Esophagus muscularis mucosa (tissue), 4 donors: Measurements from ENCODE around the gene MAN2A1. TPM values are rescaled to one million over a fixed set of nuclear protein-coding genes. Genes with fewer than 3 reads are reported as not detected.

ENCODE experiments used
- DNase-seq: peaks from one replicate; pipeline ENCODE4 v3.0.0-alpha.2; 2017; ENCODE audit errors: extremely low spot score
- H3K27ac ChIP-seq, 4 donors: fragments of 200-600 bp; sonication (generic); replicated peaks in 1 of 4; 1 replicate in 3 of 4; 2 replicates in 1 of 4; pipeline ENCODE4 v1.5.1; 2016 to 2019; ENCODE audit warnings: mild to moderate bottlenecking in 1 of 4
- H3K27me3 ChIP-seq, 4 donors: fragments of 200-600 bp; sonication (generic); one replicate each; pipeline versions ENCODE4 v1.5.1 to v1.6.0; 2016 to 2019
- H3K36me3 ChIP-seq, 4 donors: fragments of 200-600 bp; sonication (generic); one replicate each; pipeline ENCODE4 v1.5.1; 2016 to 2019
- H3K4me1 ChIP-seq, 4 donors: fragments of 200-600 bp; sonication (generic); one replicate each; pipeline ENCODE4 v1.5.1; 2016 to 2019
- H3K4me3 ChIP-seq, 4 donors: fragments of 200-600 bp; sonication (generic); 1 replicate in 2 of 4; 2 replicates in 2 of 4; pipeline ENCODE4 v1.5.1; 2016 to 2019; ENCODE audit warnings: mild to moderate bottlenecking in 4 of 4, moderate library complexity in 1 of 4
- H3K9me3 ChIP-seq, 4 donors: fragments of 200-600 bp; sonication (generic); 1 replicate in 3 of 4; 2 replicates in 1 of 4; pipeline ENCODE4 v1.5.1; 2016 to 2019
- EP300 ChIP-seq: sonication (generic); formaldehyde crosslinking; IDR thresholded peaks from one replicate; pipeline ENCODE4 v1.6.1; 2017; ENCODE audit warnings: antibody characterized with exemption
- POLR2A ChIP-seq: fragments of 450-650 bp; IDR thresholded peaks from one replicate; pipeline ENCODE4 v1.6.1; 2017; ENCODE audit warnings: antibody characterized with exemption, moderate library complexity, mild to moderate bottlenecking, low read depth
- POLR2AphosphoS5 ChIP-seq, 2 donors: sonication (generic); formaldehyde crosslinking; IDR thresholded peaks; one replicate each; pipeline ENCODE4 v1.6.1; 2017; ENCODE audit warnings: antibody characterized with exemption in 2 of 2
- WGBS: methylation state at CpG from one replicate; pipeline ENCODE4 v1.1.5; 2018; 5-methylcytosine and 5-hydroxymethylcytosine counted together
- intact Hi-C: fragments of 100-400 bp; cut with DNase I; formaldehyde crosslinking; loops from one replicate; pipeline ENCODE4 v1.15.1; 2023
- total RNA-seq, 4 donors: library from RNA; depleted of rRNA; stranded (reverse); fragments of >200 nt; gene quantifications; one replicate each; pipeline versions ENCODE4 v1.1.0 to v1.2.1, GENCODE V29; 2016
- TF ChIP-seq, protein P1 (sequence below), 3 experiments: fragments of 200-600 bp in 2 of 3; fragments of 450-650 bp in 1 of 3; sonication (generic) in 2 of 3; IDR thresholded peaks; one replicate each; pipeline ENCODE4 v1.5.1; 2017 to 2019; ENCODE audit warnings: antibody characterized with exemption in 3 of 3, mild to moderate bottlenecking in 2 of 3, moderate library complexity in 1 of 3

Gene MAN2A1
- total RNA-seq, 4 donors from 2014 or later, result 22.3 to 29.5 (median 27.4) TPM

DNA sequence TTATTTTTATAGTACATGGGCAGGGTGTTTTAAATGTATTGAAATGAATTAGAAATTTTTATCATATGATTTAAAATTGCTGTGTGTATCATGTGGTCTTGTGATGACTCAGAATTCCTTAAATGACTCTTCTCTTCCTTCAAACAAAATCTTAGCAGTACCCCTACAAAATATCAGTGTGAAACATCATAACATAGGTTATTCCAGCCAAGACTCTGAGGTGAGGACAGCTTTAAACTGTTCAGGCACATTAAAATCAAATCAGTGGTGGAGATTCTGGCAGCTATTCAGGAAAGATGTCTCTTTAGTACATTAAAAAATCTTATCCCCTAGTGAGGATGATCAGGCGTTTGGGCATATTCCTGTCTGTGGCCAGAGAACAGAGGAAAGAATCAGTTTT, 174.0 kb downstream of the MAN2A1 start:
- H3K27ac ChIP-seq, result no peak overlapping the region
- no peaks in the 10 kb centered on the region for H3K9me3 ChIP-seq
- no peaks in the 10 kb centered on the region for H3K27me3 ChIP-seq
- peaks cover 0 to 46% (median 8%) of the 10 kb centered on the region in 4 donors for H3K36me3 ChIP-seq
- DNase-seq, result no peak
- intact Hi-C loops, result no loop called here
- peaks cover 0 to 12% (median 11%) of the 10 kb centered on the region in 4 donors for H3K4me1 ChIP-seq
- no peak overlapping the region for H3K4me3 ChIP-seq
- 45% methylated on average over 1 of the region's 1 CpG for WGBS
- TF ChIP-seq, protein P1, sequence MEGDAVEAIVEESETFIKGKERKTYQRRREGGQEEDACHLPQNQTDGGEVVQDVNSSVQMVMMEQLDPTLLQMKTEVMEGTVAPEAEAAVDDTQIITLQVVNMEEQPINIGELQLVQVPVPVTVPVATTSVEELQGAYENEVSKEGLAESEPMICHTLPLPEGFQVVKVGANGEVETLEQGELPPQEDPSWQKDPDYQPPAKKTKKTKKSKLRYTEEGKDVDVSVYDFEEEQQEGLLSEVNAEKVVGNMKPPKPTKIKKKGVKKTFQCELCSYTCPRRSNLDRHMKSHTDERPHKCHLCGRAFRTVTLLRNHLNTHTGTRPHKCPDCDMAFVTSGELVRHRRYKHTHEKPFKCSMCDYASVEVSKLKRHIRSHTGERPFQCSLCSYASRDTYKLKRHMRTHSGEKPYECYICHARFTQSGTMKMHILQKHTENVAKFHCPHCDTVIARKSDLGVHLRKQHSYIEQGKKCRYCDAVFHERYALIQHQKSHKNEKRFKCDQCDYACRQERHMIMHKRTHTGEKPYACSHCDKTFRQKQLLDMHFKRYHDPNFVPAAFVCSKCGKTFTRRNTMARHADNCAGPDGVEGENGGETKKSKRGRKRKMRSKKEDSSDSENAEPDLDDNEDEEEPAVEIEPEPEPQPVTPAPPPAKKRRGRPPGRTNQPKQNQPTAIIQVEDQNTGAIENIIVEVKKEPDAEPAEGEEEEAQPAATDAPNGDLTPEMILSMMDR (IDR thresholded peaks at IDR 0.05), result no peak
- TF ChIP-seq POLR2AphosphoS5 (IDR thresholded peaks at IDR 0.05), result no peak
- TF ChIP-seq EP300, result no peak
- TF ChIP-seq POLR2A, result no peak

DNA sequence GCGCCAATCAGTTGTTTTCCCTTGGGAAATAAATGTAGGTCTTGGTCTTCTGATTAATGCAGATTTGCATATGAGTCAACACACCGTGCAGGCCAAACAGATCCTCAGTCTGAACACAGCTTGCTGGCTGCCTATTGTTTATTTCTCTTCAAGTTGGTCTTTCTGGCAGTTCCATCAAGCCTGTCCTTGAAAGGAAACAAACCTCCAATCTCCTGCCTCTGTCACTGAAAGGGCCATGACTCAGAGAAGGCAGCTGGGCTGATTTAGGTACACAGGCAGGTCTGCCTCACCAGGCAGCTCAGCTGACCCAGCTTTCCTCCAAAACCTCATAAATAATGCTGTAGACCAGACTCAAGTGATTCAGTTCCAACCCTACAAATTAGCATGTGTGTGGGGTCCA, 175.9 kb downstream of the MAN2A1 start:
- Histone ChIP-seq H3K27ac (no peak overlapping the region), H3K9me3 (no peaks in the 10 kb centered on the region), H3K4me1 (peaks cover 0 to 12% (median 11%) of the 10 kb centered on the region in 4 donors), H3K36me3 (peaks cover 0 to 38% (median 8%) of the 10 kb centered on the region in 4 donors), H3K4me3 (no peak overlapping the region), H3K27me3 (no peaks in the 10 kb centered on the region)
- intact Hi-C loops, result no loop called here
- DNase-seq, result no peak
- TF ChIP-seq EP300, result no peak
- no peak for TF ChIP-seq POLR2AphosphoS5 (IDR thresholded peaks at IDR 0.05)
- TF ChIP-seq, protein P1 (IDR thresholded peaks at IDR 0.05), result no peak
- TF ChIP-seq POLR2A, result no peak
- WGBS, result 65% methylated on average over 2 of the region's 2 CpGs

DNA sequence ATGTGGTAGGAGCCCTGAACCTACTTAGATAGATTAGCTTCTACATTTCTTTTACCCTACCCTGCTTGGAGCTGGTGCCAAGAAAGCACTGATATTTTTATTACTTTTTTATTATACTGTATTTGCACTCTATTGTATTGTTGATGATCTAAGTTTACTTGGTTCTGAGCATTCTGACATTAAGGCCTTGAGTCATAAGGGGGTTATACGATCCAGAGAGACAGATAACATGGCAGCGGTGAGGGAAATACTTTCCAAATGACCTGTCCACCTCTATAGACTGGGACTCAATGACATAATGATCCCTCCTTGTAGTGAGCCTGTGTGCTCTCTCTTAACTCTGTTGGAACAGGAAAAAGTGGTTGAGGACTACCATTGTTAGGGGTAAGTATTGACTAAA, 176.3 kb downstream of the MAN2A1 start:
- Histone ChIP-seq H3K27me3 (no peaks in the 10 kb centered on the region), H3K36me3 (peaks cover 0 to 38% (median 8%) of the 10 kb centered on the region in 4 donors), H3K4me1 (peaks cover 0 to 12% (median 11%) of the 10 kb centered on the region in 4 donors), H3K27ac (no peak overlapping the region), H3K9me3 (no peaks in the 10 kb centered on the region), H3K4me3 (no peak overlapping the region)
- intact Hi-C loops, result no loop called here
- DNase-seq, result no peak
- no peak for TF ChIP-seq POLR2A
- TF ChIP-seq, protein P1 (IDR thresholded peaks at IDR 0.05), result no peak
- no peak for TF ChIP-seq EP300
- TF ChIP-seq POLR2AphosphoS5 (IDR thresholded peaks at IDR 0.05), result no peak
- 78% methylated on average over 2 of the region's 2 CpGs for whole genome bisulfite sequencing

DNA sequence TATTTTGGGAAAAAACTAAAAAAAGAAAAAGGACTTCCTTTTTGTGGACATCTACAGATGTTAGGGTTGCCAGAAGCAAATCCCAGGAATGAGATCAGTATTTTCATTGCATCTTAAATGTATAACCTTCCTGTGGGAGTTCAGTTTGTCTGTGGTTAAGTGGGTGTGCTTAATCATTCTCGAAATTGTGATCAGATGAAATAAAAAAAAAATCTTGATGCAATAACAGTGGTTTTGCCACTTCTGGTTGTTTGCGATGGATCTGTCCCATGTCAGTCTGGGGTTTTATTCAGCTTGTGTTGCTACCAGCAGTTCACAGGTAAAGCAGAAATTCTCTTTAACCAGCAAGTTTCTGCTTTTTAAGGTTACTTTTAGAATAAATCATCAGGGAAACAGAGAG, 179.0 kb downstream of the MAN2A1 start:
- intact Hi-C loops, result no loop called here
- no peaks in the 10 kb centered on the region for H3K9me3 ChIP-seq
- TF ChIP-seq EP300, result no peak
- no peak for TF ChIP-seq POLR2A
- no peak for TF ChIP-seq POLR2AphosphoS5 (IDR thresholded peaks at IDR 0.05)
- TF ChIP-seq, protein P1 (IDR thresholded peaks at IDR 0.05), result no peak
- H3K36me3 ChIP-seq, result peaks cover 0 to 33% (median 8%) of the 10 kb centered on the region in 4 donors
- H3K27ac ChIP-seq, result no peak overlapping the region
- no peak overlapping the region for H3K4me3 ChIP-seq
- H3K27me3 ChIP-seq, result no peaks in the 10 kb centered on the region
- WGBS, result 75% methylated on average over 2 of the region's 2 CpGs
- peaks cover 0 to 4% (median 3%) of the 10 kb centered on the region in 4 donors for H3K4me1 ChIP-seq
- DNase-seq, result no peak

DNA sequence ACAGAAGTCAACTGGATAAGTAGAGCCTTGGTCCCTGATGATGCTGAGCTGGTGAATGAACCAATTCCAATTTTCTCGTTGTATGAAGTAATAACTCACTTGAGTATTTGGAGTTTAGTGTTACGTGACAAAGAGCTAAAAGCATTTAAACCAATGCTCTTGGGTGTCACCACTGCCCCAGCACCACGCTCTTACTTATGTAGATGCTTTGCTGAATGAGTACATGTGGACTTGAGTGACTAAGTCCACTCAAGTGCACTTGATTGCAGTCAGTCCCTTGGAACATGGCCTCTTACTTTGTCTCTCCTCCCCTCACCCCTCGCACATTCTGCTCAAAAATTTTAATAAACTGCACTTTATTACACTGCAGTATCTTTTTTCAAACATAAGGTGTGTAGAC, 184.0 kb downstream of the MAN2A1 start:
- TF ChIP-seq EP300 (no peak), POLR2AphosphoS5 (IDR thresholded peaks at IDR 0.05) (no peak), POLR2A (no peak)
- TF ChIP-seq, protein P1 (IDR thresholded peaks at IDR 0.05), result no peak
- Histone ChIP-seq H3K36me3 (no peaks in the 10 kb centered on the region), H3K9me3 (no peaks in the 10 kb centered on the region), H3K4me1 (no peaks in the 10 kb centered on the region), H3K27ac (no peak overlapping the region), H3K4me3 (no peak overlapping the region), H3K27me3 (no peaks in the 10 kb centered on the region)
- 96% methylated on average over 4 of the region's 4 CpGs for WGBS
- intact Hi-C loops, result no loop called here
- no peak for DNase-seq
